Gastrocnemius medialis (tissue), 4 donors: ENCODE measurements around the gene KLK15.

Experiments used
- CTCF ChIP-seq, 5 experiments: fragments of 450-650 bp in 3 of 5; fragments of 200-600 bp in 2 of 5; sonication (generic) in 2 of 5; IDR thresholded peaks in 4 of 5; conservative IDR thresholded peaks in 1 of 5; 1 replicate in 4 of 5; 2 replicates in 1 of 5; pipeline ENCODE4 v1.5.1; 2016 to 2019; ENCODE audit warnings: antibody characterized with exemption in 5 of 5, mild to moderate bottlenecking in 3 of 5, moderate library complexity in 3 of 5
- POLR2A ChIP-seq, 2 donors: fragments of 450-650 bp; IDR thresholded peaks; one replicate each; pipeline ENCODE4 v1.6.1; 2017; ENCODE audit warnings: antibody characterized with exemption in 2 of 2, mild to moderate bottlenecking in 2 of 2, moderate library complexity in 2 of 2

GRCh38 chr19:50826492-50827240 lies 6.7 kb downstream of the KLK15 start:
- TF ChIP-seq POLR2A (IDR thresholded peaks at IDR 0.05) (no peak), CTCF (IDR thresholded peaks at IDR 0.05 in 4 of 5, conservative IDR thresholded peaks at IDR 0.05 in 1 of 5) (no peak)
